Measurements from ENCODE around the gene CENPU.

CENPU gene

GRCh38 chr4:184648054-184648312, 85.9 kb downstream of the CENPU start:
- no peak for TF ChIP-seq REST (IDR thresholded peaks at IDR 0.05; ENCODE audit: low read depth)
- TF ChIP-seq MAX (IDR thresholded peaks at IDR 0.05): no peak
- TF ChIP-seq YY1 (IDR thresholded peaks at IDR 0.05; ENCODE audit: low read depth): no peak
- no peak for TF ChIP-seq FOXM1 (IDR thresholded peaks at IDR 0.05; ENCODE audit: borderline replicate concordance, low read depth)
- no peak for TF ChIP-seq TCF12 (IDR thresholded peaks at IDR 0.05; ENCODE audit: low read depth)
- no peak for TF ChIP-seq CEBPB (IDR thresholded peaks at IDR 0.05)
- TF ChIP-seq USF1 (IDR thresholded peaks at IDR 0.05): no peak
- TF ChIP-seq RAD21 (IDR thresholded peaks at IDR 0.05; ENCODE audit: low read depth): no peak
- no peak for TF ChIP-seq NFIC (IDR thresholded peaks at IDR 0.05)
- TF ChIP-seq TEAD4 (IDR thresholded peaks at IDR 0.05): no peak
- TF ChIP-seq EP300 (IDR thresholded peaks at IDR 0.05; ENCODE audit: borderline replicate concordance): no peak

- TF ChIP-seq EGR1 (IDR thresholded peaks at IDR 0.05) (0 out of 2 replicates have a peak, but pooled peaks have one; percentile 9), YY1 (IDR thresholded peaks at IDR 0.05; ENCODE audit: low read depth) (no peak)
These were observed 86.4 kb downstream of the CENPU start for GRCh38 chr4:184647266-184648053.

GRCh38 chr4:184645904-184646610, 87.8 kb downstream of the CENPU start:
- no peak for TF ChIP-seq MAX (IDR thresholded peaks at IDR 0.05)
- TF ChIP-seq EP300 (IDR thresholded peaks at IDR 0.05; ENCODE audit: borderline replicate concordance): no peak
- no peak for TF ChIP-seq TCF12 (IDR thresholded peaks at IDR 0.05; ENCODE audit: low read depth)
- TF ChIP-seq NFIC (IDR thresholded peaks at IDR 0.05): no peak
- TF ChIP-seq TAF1 (IDR thresholded peaks at IDR 0.05; ENCODE audit: low read depth): no peak
- TF ChIP-seq YY1 (IDR thresholded peaks at IDR 0.05; ENCODE audit: low read depth): no peak
- no peak for TF ChIP-seq EGR1 (IDR thresholded peaks at IDR 0.05)
- TF ChIP-seq CREB1 (IDR thresholded peaks at IDR 0.05; ENCODE audit: low read depth): no peak
- TF ChIP-seq RAD21 (IDR thresholded peaks at IDR 0.05; ENCODE audit: low read depth): no peak
- TF ChIP-seq USF1 (IDR thresholded peaks at IDR 0.05): no peak
- no peak for TF ChIP-seq CEBPB (IDR thresholded peaks at IDR 0.05)
- no peak for TF ChIP-seq REST (IDR thresholded peaks at IDR 0.05; ENCODE audit: low read depth)
- TF ChIP-seq TEAD4 (IDR thresholded peaks at IDR 0.05): no peak
- no peak for TF ChIP-seq FOXM1 (IDR thresholded peaks at IDR 0.05; ENCODE audit: borderline replicate concordance, low read depth)
- TF ChIP-seq ZBTB7A (IDR thresholded peaks at IDR 0.05; ENCODE audit: low read depth): no peak

- TF ChIP-seq RAD21 (IDR thresholded peaks at IDR 0.05; ENCODE audit: low read depth): no peak
- no peak for TF ChIP-seq ZBTB7A (IDR thresholded peaks at IDR 0.05; ENCODE audit: low read depth)
- no peak for TF ChIP-seq CREB1 (IDR thresholded peaks at IDR 0.05; ENCODE audit: low read depth)
- TF ChIP-seq NFIC (IDR thresholded peaks at IDR 0.05): no peak
- no peak for TF ChIP-seq FOXM1 (IDR thresholded peaks at IDR 0.05; ENCODE audit: borderline replicate concordance, low read depth)
- TF ChIP-seq EP300 (IDR thresholded peaks at IDR 0.05; ENCODE audit: borderline replicate concordance): no peak
- TF ChIP-seq USF1 (IDR thresholded peaks at IDR 0.05): no peak
- TF ChIP-seq EGR1 (IDR thresholded peaks at IDR 0.05): no peak
- no peak for TF ChIP-seq REST (IDR thresholded peaks at IDR 0.05; ENCODE audit: low read depth)
- no peak for TF ChIP-seq TCF12 (IDR thresholded peaks at IDR 0.05; ENCODE audit: low read depth)
These were observed 89.2 kb downstream of the CENPU start for GRCh38 chr4:184644553-184645307.
